ENCODE results near the gene ZNF790. TPM values are rescaled to one million over a fixed set of nuclear protein-coding genes. Genes with fewer than 3 reads are reported as not detected.
A peak's percentile ranks its signal among the peaks of the same experiment; 100 is the strongest.

ZNF790 gene
- total and polyA plus RNA-seq, 2 of the 13 experiments (the other 11 are each of a cell fraction or from before 2014, with no cell fraction given), result 1.3 to 5.3 TPM

- peak; percentile 77; the same call in 1 of the 2 replicates for TF ChIP-seq RORA (CRISPR knock-in tag; IDR thresholded peaks at IDR 0.05)
- no peak for TF ChIP-seq ZHX2 (IDR thresholded peaks at IDR 0.05; ENCODE audit: low read depth)
- TF ChIP-seq ZHX2 (CRISPR knock-in tag; IDR thresholded peaks at IDR 0.05; ENCODE audit: borderline replicate concordance), result 0 out of 2 replicates have a peak, but pooled peaks have one; percentile 9
- no peak for TF ChIP-seq ZNF234 (CRISPR knock-in tag; conservative IDR thresholded peaks at IDR 0.05)
- no peak for TF ChIP-seq DPF2 (CRISPR knock-in tag; IDR thresholded peaks at IDR 0.05; ENCODE audit: borderline replicate concordance, low read depth)
- TF ChIP-seq ZNF687 (CRISPR knock-in tag; IDR thresholded peaks at IDR 0.05), result peak; percentile 91
- TF ChIP-seq SOX6 (IDR thresholded peaks at IDR 0.05), result no peak
- peak; percentile 48; the same call in 1 of the 2 replicates for TF ChIP-seq SOX6 (CRISPR knock-in tag; IDR thresholded peaks at IDR 0.05)
- peak; percentile 9; the same call in 1 of the 2 replicates for TF ChIP-seq FOXC1 (CRISPR knock-in tag; IDR thresholded peaks at IDR 0.05; ENCODE audit: borderline replicate concordance)
- TF ChIP-seq SMARCC2 (IDR thresholded peaks at IDR 0.05), result no peak
- 0 out of 2 replicates have a peak, but pooled peaks have one; percentile 26 for TF ChIP-seq RCOR2 (CRISPR knock-in tag; IDR thresholded peaks at IDR 0.05)
- TF ChIP-seq, protein P1, sequence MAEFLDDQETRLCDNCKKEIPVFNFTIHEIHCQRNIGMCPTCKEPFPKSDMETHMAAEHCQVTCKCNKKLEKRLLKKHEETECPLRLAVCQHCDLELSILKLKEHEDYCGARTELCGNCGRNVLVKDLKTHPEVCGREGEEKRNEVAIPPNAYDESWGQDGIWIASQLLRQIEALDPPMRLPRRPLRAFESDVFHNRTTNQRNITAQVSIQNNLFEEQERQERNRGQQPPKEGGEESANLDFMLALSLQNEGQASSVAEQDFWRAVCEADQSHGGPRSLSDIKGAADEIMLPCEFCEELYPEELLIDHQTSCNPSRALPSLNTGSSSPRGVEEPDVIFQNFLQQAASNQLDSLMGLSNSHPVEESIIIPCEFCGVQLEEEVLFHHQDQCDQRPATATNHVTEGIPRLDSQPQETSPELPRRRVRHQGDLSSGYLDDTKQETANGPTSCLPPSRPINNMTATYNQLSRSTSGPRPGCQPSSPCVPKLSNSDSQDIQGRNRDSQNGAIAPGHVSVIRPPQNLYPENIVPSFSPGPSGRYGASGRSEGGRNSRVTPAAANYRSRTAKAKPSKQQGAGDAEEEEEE (CRISPR knock-in tag; IDR thresholded peaks at IDR 0.05; ENCODE audit: borderline replicate concordance), result peak; percentile 86; the same call in 1 of the 2 replicates
- 0 out of 2 replicates have a peak, but pooled peaks have one; percentile 17 for TF ChIP-seq ZNF251 (CRISPR knock-in tag; IDR thresholded peaks at IDR 0.05)
- TF ChIP-seq FOXK1 (CRISPR knock-in tag; IDR thresholded peaks at IDR 0.05; ENCODE audit: borderline replicate concordance, low read depth), result 0 out of 2 replicates have a peak, but pooled peaks have one; percentile 32
- peak; percentile 21; the same call in 1 of the 2 replicates for TF ChIP-seq ZNF160 (CRISPR knock-in tag; IDR thresholded peaks at IDR 0.05)
- 0 out of 2 replicates have a peak, but pooled peaks have one; percentile 82 for TF ChIP-seq ZFP36L1 (CRISPR knock-in tag; IDR thresholded peaks at IDR 0.05)
Measured at GRCh38 chr19:36837906-36838783, at the start of gene ZNF790 (continued).
